ENCODE results near the gene SUV39H2.
"Not testable (repeated sequence)": the region's sequence is repeated elsewhere in the genome, so short reads cannot be mapped to it uniquely, and the experiment has no call there.

The SUV39H2 gene

DNA sequence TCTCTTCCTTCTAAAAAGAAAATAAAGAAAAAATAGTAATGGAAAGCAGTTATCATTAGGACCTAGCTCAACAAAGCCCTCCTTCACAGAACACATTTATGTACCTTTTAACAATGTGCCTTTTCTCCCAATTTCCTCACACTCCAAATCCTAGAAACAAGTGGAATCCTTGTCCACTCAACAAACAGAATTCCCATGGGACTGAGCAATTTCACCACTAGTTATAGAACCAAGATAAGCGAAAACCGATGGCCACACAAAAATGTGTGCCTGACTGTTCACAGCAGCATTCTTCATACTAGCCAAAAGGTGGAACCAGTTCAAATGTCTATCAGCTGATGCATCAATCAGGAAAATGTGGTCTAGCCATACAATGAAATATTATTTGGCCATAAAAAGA is 57.9 kb downstream of the SUV39H2 start:
- no peak for DNase-seq (ENCODE audit: low read depth)

- not testable (repeated sequence) for DNase-seq (ENCODE audit: low read depth)
Observed at GRCh38 chr10:14938971-14939370, 60.3 kb downstream of the SUV39H2 start.

GRCh38 chr10:14942147-14942949 is 63.7 kb downstream of the SUV39H2 start:
- DNase-seq (ENCODE audit: low read depth), result not testable (repeated sequence)

GRCh38 chr10:14942950-14943338 is 64.3 kb downstream of the SUV39H2 start:
- DNase-seq (ENCODE audit: low read depth), result not testable (repeated sequence)

- no peak for DNase-seq (ENCODE audit: low read depth)
Observed at GRCh38 chr10:14945108-14945507, 66.4 kb downstream of the SUV39H2 start.

DNA sequence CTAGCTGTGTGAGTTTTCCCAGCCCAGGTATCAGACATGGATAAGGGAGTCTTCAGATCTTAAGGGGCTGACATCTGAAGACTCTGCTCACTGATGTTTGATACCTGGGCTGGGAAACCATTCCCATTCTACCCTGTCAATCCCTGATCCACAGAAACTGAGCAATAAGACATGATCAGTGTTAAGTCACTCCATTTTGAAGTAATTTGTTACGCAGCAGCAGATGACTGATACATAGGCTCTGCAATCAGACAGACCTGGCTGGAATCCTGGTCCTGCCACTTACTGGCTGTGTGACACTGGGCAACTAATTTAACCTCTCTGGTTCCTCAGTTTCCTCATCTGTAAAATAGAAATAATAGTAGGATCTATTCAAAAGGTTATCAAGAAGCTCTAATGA is 68.6 kb downstream of the SUV39H2 start:
- no peak for DNase-seq (ENCODE audit: low read depth)

DNA sequence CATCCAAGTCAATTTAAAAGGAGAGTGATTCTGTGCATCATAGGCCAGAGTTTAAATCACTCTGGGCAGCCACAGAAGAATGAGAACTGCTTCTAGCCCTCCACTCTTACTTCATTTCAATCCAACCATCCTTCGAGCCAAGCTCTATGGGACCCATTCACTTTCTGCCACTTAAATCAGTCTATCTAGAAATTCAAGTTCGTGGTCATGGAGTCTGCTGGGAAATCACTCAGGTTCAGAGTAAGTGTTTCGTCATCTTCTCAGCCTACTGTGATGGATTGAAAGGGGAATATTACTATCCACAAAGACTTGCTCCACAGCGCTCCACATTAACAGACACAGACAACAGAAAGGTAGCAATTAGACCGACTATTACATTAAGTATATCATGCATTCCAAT is 70.6 kb downstream of the SUV39H2 start:
- DNase-seq (ENCODE audit: low read depth), result no peak

DNA sequence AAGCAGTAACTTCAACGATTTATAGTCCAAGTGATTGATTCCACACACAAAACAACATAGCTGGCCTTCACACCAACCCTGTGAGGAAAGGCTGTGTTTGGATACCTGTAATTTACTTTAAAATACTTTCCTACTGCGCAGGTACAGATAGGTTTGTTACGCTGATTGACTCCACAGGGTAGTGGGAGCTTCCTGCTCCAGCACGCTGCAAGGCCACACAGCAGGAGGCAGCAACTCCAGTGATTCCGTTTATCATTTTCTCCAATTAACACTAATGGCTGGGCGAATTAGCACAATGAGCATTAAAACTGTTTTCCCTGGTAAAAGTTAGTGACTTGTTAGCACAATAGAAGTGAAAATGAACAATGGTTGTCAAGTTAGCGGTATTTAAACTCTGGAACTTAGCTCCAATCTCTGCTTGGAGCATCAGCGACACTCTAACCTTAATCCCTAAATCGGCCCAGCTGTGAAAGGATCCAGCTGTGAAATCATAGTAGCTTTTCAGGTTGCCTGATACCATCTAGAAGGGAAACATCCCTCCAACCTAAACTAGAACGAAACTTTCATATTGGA is 74.3 kb downstream of the SUV39H2 start:
- no peak for DNase-seq (ENCODE audit: low read depth)

DNA sequence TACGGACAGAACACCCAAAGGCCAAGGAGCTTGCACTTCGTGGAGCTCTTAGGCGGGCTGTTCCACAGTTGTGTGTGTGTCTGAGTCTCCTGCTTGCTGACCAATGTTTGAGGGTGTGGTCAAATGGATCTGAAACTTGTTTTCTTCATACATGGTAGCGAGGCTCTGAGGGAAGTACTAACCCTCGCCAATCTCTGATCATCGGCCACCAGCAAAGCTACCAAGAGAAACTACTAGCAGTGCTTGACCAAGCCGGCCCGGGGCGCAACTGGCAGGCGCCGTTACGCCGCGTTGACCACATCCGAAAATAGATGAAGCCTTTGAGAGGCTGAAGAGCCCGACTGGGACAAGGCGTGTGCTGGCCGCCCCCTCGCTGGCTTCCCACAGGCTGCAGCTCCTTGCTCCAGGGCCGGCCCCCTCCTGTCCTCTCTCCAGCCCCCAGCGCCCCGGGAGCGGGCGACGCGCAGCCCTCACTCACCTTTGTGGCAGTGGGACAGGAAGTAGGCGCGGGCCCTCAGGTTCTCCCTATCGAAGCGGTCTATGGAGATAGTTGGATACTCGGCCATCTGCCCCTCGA is 74.8 kb downstream of the SUV39H2 start:
- no peak for DNase-seq (ENCODE audit: low read depth)
